ENCODE results near the gene HEBP2. TPM values are rescaled to one million over a fixed set of nuclear protein-coding genes. Genes with fewer than 3 reads are reported as not detected.

Gene HEBP2
- total and polyA plus RNA-seq, 2 of the 13 experiments (the other 11 are each of a cell fraction or from before 2014, with no cell fraction given) = 16.0 to 72.8 TPM

- Histone ChIP-seq H4K20me1 (ENCODE audit: insufficient read depth, low read length) (no peaks in the 10 kb centered on the region), H3K27me3 (ENCODE audit: control insufficient read depth in 1 of 2, insufficient read depth in 2 of 2, low read length in 2 of 2) (no peaks in the 10 kb centered on the region), H3K9ac (ENCODE audit: insufficient read depth, low read depth, low read length) (no peak overlapping the region), H3K4me3 (replicated peaks in 1 of 3; ENCODE audit: insufficient read depth in 1 of 3, low read depth in 2 of 3, low read length in 3 of 3) (no peak overlapping the region), H3K79me2 (ENCODE audit: insufficient read depth, low read length) (no peaks in the 10 kb centered on the region), H3K4me1 (ENCODE audit: insufficient read depth, low read length) (peaks cover 36% of the 10 kb centered on the region), H3K27ac (ENCODE audit: extremely low read length, insufficient read depth, low read length) (no peak overlapping the region), H3K9me3 (ENCODE audit: low read length) (no peaks in the 10 kb centered on the region), H3K4me2 (ENCODE audit: low read depth, low read length) (no peak overlapping the region), H3K36me3 (replicated peaks in 1 of 2; ENCODE audit: control insufficient read depth in 1 of 2, insufficient read depth in 2 of 2, low read length in 2 of 2) (peaks cover 14 to 31% of the 10 kb centered on the region in 2 experiments), H2AFZ (ENCODE audit: low read length) (no peak overlapping the region)
- WGBS (ENCODE audit: low lambda C conversion rate) = 89% methylated on average over 6 of the region's 6 CpGs
- peak; percentile 83; the same call in 1 of the 2 replicates for TF ChIP-seq PAF1 (CRISPR knock-in tag; IDR thresholded peaks at IDR 0.05)
- TF ChIP-seq HMGXB4 (CRISPR knock-in tag; IDR thresholded peaks at IDR 0.05; ENCODE audit: borderline replicate concordance in 1 of 2, low read depth in 1 of 2) = no peak
- TF ChIP-seq EHMT2 (IDR thresholded peaks at IDR 0.05; ENCODE audit: borderline replicate concordance, low read depth, low read length) = 0 out of 2 replicates have a peak, but pooled peaks have one; percentile 2
- no peak for TF ChIP-seq ZNF501 (CRISPR knock-in tag; IDR thresholded peaks at IDR 0.05)
- TF ChIP-seq RBM22 (optimal IDR thresholded peaks at IDR 0.05; ENCODE audit: low read length) = peak; percentile 91
- TF ChIP-seq ZNF878 (CRISPR knock-in tag; IDR thresholded peaks at IDR 0.05) = no peak
- 0 out of 4 replicates have a peak, but pooled peaks of 1 of the 2 experiments have one; percentile 8 for TF ChIP-seq POLR2A (IDR thresholded peaks at IDR 0.05; ENCODE audit: insufficient read depth in 1 of 2, low read depth in 2 of 2, low read length in 2 of 2)
- peak; percentile 24; the same call in 1 of the 2 replicates for TF ChIP-seq POLR2G (IDR thresholded peaks at IDR 0.05; ENCODE audit: low read depth, low read length)
- no peak for TF ChIP-seq ZNF678 (CRISPR knock-in tag; IDR thresholded peaks at IDR 0.05)
- TF ChIP-seq, protein P1, sequence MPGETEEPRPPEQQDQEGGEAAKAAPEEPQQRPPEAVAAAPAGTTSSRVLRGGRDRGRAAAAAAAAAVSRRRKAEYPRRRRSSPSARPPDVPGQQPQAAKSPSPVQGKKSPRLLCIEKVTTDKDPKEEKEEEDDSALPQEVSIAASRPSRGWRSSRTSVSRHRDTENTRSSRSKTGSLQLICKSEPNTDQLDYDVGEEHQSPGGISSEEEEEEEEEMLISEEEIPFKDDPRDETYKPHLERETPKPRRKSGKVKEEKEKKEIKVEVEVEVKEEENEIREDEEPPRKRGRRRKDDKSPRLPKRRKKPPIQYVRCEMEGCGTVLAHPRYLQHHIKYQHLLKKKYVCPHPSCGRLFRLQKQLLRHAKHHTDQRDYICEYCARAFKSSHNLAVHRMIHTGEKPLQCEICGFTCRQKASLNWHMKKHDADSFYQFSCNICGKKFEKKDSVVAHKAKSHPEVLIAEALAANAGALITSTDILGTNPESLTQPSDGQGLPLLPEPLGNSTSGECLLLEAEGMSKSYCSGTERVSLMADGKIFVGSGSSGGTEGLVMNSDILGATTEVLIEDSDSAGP (CRISPR knock-in tag; IDR thresholded peaks at IDR 0.05; ENCODE audit: borderline replicate concordance) = no peak
- intact Hi-C loops (cut with micrococcal nuclease; ENCODE audit: unreplicated experiment) = loop anchor here (5.0 kb wide), 1 partner anchor 351 kb away; the partner anchor contains the start of gene CCDC28A
- DNase-seq (ENCODE audit: low spot score) = no peak
- ChIA-PET CTCF (ENCODE audit: low intra/inter-chr PET ratio, low total read pairs) (no interaction called here), POLR2A (no interaction called here)
- BruUV-seq (replicated peaks) = no TSS peak
- in situ Hi-C loops (cut with HindIII; ENCODE audit: extremely low pct_ligation_motif_present, low pct_unique_long_range_greater_than_20kb) = no loop called here
- ATAC-seq = no peak
- FAIRE-seq = no peak
These were observed 17.1 kb downstream of the HEBP2 start for GRCh38 chr6:138421089-138421488.
